ENCODE measurements around the gene PRKN.

DNA sequence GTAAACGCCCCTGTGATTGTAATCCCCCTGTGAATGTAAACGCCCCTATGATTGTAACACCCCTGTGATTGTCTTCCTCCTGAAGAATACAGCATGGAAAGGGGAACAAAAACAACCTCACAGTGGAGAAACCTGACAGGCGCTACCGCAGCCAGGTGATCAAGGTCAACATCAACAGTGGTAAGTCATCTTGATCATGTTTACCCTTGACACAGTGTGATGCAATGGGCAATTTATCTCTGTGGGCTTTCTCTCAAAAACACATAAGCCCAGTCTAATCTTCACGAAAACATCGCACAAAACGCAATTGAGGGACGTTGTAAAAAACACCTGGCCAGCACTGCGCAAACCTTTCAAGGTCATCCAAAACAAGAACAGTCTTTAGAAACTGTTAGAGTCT is 277.2 kb downstream of the PRKN start:
- TF ChIP-seq TCF7L2 (IDR thresholded peaks at IDR 0.05; ENCODE audit: low read depth, low read length) (no peak), POLR2AphosphoS5 (IDR thresholded peaks at IDR 0.05; ENCODE audit: low read depth, low read length) (no peak)
- TF ChIP-seq, protein P1, sequence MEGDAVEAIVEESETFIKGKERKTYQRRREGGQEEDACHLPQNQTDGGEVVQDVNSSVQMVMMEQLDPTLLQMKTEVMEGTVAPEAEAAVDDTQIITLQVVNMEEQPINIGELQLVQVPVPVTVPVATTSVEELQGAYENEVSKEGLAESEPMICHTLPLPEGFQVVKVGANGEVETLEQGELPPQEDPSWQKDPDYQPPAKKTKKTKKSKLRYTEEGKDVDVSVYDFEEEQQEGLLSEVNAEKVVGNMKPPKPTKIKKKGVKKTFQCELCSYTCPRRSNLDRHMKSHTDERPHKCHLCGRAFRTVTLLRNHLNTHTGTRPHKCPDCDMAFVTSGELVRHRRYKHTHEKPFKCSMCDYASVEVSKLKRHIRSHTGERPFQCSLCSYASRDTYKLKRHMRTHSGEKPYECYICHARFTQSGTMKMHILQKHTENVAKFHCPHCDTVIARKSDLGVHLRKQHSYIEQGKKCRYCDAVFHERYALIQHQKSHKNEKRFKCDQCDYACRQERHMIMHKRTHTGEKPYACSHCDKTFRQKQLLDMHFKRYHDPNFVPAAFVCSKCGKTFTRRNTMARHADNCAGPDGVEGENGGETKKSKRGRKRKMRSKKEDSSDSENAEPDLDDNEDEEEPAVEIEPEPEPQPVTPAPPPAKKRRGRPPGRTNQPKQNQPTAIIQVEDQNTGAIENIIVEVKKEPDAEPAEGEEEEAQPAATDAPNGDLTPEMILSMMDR (IDR thresholded peaks at IDR 0.05), result no peak
- TF ChIP-seq, protein P2, sequence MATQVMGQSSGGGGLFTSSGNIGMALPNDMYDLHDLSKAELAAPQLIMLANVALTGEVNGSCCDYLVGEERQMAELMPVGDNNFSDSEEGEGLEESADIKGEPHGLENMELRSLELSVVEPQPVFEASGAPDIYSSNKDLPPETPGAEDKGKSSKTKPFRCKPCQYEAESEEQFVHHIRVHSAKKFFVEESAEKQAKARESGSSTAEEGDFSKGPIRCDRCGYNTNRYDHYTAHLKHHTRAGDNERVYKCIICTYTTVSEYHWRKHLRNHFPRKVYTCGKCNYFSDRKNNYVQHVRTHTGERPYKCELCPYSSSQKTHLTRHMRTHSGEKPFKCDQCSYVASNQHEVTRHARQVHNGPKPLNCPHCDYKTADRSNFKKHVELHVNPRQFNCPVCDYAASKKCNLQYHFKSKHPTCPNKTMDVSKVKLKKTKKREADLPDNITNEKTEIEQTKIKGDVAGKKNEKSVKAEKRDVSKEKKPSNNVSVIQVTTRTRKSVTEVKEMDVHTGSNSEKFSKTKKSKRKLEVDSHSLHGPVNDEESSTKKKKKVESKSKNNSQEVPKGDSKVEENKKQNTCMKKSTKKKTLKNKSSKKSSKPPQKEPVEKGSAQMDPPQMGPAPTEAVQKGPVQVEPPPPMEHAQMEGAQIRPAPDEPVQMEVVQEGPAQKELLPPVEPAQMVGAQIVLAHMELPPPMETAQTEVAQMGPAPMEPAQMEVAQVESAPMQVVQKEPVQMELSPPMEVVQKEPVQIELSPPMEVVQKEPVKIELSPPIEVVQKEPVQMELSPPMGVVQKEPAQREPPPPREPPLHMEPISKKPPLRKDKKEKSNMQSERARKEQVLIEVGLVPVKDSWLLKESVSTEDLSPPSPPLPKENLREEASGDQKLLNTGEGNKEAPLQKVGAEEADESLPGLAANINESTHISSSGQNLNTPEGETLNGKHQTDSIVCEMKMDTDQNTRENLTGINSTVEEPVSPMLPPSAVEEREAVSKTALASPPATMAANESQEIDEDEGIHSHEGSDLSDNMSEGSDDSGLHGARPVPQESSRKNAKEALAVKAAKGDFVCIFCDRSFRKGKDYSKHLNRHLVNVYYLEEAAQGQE (IDR thresholded peaks at IDR 0.05; ENCODE audit: insufficient read depth in 1 of 2, low read depth in 2 of 2, low read length in 1 of 2), result no peak
